GM20431 (cell line): Measurements from ENCODE around the gene CTAGE1.

ENCODE experiments used
- in situ Hi-C: fragments of 300-500 bp; cut with MseI, MboI; formaldehyde crosslinking; loops from one replicate; pipeline ENCODE4 v1.15.0; 2020; ENCODE audit warnings: low sequenced_read_pairs; ENCODE audit not compliant: unreplicated experiment

The CTAGE1 gene

DNA sequence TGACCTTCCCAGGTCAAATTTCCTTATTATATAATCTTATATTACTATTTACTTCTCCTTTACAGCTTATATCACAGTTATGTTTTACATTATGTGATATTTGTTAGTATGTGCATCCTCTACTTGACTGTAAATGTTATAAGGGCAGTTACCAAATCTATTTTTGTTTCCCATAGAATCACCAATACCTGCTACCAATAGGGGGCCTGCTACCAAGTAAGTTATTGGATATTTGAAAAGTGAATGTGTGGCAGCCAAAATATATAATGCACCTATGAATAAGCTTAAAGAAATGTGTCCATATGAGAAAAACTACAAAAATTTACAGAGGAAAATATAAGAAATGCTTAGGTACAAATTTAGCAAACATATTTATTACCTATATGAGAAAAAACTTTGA, 23.9 kb upstream of the CTAGE1 start:
- in situ Hi-C loops, result no loop called here

DNA sequence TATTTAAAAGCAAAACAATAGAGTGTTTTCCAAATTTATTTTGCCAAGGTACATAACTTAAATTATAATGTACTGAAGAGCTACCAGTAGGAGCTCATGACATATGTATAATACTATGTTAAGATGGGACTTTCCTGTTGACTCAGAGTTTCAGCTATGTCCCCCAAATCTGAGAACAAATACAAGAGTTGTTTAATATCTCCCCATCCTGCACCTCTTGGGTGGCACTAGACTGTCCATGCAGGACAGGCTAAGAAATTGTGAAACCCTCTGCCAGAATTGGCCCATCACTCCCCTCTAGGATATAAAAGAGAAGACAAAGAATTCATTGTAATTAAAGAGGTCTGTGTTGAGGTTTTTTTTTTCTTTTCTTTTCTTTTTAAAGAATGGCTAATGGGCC, 21.7 kb upstream of the CTAGE1 start:
- in situ Hi-C loops, result no loop called here

DNA sequence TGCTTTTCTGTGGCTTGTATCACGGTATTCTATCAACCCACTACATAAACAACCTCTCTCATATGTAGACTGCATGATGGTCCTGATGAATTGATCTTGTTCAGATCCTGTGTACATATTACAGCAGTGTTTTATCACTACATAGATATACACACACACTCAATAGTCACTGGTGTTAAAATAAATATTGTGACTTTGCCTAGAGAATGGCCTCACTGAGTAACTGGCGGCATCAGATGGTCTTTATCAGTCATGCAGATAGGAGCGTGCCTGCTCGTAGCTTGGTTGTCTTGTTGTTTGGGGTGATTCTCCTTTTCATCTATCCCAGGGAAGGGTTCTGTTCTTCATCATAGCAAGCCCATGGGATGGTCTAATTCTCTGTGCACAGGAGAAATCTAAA, 18.4 kb upstream of the CTAGE1 start:
- in situ Hi-C loops, result no loop called here

DNA sequence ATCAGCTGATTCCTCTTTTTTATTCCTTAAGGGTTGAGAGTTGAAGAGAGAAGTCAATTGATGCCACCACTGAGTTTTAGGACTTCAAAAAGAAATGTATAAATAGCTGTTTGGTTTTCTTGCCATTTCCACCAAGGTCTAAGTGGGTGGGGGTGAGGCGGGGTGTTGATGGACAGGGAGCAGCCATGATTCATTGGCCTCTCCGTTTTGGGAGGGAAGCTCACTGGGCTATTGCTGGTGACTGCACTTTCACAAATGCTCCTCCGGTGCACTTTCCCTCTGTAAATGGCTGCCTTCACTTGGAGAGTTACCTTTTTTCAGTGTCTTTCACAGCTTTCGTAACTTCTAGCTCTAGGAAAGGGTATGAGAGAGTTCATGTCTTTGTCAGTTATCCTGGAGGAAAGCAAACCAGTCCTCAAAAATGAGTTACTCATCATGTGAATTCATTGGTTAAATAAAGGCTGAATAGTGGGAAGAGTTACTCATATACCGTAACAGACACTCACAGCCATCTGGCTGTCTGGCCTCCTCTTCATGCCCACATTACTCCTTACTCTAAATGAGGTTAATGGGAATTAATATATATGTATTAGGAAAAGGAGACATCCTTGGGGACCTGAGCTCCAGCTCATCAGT, 17.4 kb upstream of the CTAGE1 start:
- in situ Hi-C loops, result no loop called here

DNA sequence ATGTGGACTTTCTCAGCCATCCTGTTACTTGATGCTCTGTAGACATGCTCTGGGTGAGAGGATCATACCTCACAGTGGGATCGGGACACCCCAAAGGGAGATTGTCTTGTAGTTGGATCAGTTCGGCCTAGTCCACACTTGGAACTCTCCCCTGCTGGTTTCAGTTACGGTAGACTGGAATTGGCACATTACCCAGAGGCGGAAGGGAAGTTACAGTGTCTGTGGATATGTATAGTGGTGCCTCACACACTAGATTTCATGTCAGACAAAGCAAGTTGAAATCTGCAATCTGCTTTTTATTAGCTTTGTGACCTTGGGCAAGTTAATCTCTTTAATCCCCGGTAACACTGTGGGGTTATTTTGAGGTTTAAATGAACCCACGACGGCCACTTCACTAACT, 16.2 kb upstream of the CTAGE1 start:
- in situ Hi-C loops, result no loop called here

DNA sequence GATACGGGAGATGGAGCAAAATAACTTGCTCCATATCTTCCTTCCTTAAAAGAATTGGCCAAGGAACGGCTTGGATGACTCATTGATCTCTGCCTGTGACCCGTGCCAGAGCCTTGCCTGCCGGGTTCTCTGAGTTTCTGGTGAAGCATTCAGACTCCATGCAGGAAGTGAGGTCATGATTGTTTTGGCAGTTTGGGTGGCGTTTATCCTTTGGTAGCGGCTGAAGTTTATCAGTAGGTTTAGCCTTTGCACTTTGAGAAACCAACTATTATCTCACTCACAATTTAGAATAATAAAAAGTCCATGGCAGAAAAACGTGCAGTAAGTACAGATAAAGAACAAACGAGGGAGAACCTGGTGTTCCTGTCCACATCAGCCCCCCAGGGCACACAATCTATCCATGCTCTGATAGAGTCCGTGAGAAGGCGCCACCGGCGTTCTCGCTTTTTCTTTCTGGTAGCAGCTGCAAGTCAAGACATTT, 15.0 kb upstream of the CTAGE1 start:
- in situ Hi-C loops, result no loop called here

DNA sequence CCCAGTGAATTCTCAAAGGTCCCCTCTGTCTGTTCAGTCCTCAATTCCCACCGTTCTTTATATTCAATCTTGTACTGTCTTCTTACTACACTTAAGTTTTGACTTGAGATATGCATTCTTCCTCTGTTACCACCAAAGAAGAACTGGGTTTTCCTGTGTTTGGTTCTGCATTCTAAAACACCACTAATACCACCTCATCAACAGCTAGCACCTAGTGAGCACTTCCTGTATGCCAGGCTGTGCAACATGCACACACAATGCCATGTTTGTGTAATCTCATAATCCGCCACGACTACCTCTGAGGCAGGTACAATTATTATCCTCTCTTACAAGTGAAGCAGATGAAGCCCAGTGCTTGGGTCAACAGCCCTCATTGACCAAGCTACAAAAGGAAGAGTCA, 11.8 kb upstream of the CTAGE1 start:
- in situ Hi-C loops, result no loop called here

DNA sequence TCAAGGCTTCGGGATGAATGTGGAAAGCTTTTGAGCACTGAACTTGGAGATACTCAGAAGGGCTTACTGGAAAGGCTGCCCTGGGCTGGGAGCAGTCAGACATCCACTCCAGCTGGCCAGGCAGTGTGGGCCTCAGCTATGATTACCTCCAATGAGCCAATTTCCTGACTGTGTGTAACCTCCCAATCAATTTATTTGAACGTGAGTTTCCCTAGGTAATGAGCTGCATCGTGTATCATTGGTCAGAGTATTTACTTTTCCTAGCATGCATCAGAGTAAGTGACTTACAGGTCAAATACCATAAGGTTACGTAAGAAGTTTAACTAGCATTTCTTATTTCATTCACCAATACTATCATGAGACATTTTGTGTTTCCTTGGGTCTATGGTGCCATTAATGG, 11.0 kb upstream of the CTAGE1 start:
- in situ Hi-C loops, result no loop called here

DNA sequence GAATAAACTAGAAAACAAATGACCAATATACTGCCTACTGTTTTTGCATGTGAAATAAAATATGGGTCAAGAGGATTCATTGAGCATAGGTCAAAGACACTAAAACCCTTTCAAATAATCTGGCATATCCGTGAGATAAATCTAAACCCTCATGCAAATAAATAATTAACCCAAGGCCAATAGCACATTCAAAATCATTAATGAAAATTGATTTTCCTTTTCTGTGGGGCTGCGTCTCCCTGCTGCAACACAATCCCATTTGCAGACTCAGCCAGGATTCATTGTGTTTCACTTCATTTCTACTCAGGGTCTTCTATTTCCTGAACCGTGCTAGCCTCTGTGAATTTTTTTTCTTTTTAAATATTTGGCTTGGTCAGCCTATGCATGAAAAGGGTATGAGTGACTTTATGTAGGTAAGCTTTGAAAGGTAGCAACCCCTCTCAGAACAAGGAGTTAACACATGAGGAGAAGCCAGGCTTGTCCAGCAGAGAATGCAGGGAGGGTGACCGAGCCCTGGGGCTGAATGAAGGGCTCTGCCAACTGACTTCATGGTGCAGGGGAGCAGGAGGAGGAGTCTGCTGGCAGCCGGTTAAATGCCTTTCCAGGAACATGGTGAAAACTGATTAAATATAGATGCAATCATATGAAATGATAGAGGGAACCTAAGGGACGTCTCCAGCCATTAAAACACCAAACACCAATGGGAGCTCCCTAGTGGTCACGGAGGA, 10.3 kb upstream of the CTAGE1 start:
- in situ Hi-C loops, result no loop called here

DNA sequence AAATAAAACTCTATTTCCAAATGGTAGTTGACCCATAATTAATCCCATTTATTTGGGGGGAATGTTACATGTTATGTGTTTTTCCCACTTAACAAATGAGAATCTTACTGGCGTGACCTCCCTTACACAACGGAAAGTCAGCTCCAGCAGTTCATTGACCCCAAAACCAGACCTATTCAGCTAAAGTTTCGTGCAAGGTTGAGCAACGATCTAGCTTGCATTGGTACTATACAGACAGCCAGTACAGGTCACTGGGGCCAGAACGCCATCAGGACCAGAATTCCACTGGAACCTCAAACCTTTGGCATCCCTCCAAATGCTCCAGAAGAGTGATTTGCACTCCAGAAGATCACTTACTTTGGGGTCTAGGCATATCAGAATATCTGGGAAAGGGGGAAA, 6.8 kb upstream of the CTAGE1 start:
- in situ Hi-C loops, result no loop called here

DNA sequence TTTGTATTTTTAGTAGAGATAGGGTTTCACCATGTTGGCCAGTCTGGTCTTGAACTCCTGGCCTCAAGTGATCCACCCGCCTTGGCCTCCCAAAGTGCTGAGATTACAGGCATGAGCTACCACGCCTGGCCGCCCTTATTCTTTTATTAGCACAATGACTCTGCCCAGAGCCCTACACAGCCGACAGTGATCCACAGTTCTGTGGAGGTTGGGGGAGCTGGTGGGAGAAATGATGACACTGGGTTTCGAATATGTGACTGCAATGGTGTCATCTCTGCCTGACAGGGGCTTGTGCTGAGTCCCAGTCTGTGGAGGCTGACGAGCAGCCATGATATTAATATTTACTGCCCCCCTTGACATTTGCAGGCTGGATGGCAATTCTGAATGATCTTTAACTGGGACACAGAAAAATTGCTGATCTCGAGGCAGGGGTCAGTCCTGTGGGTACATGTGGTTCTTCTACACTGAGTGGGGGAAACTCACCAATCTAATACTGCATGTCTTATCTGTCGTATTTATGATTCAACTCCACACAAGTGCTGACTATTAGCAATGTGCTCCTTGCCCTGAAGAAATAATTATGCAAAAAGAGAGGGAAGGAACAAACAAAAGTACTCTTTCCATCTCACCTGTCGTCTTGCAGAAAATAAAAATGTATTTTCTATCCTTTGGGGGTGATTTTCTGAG, 6.3 kb upstream of the CTAGE1 start:
- in situ Hi-C loops, result no loop called here

DNA sequence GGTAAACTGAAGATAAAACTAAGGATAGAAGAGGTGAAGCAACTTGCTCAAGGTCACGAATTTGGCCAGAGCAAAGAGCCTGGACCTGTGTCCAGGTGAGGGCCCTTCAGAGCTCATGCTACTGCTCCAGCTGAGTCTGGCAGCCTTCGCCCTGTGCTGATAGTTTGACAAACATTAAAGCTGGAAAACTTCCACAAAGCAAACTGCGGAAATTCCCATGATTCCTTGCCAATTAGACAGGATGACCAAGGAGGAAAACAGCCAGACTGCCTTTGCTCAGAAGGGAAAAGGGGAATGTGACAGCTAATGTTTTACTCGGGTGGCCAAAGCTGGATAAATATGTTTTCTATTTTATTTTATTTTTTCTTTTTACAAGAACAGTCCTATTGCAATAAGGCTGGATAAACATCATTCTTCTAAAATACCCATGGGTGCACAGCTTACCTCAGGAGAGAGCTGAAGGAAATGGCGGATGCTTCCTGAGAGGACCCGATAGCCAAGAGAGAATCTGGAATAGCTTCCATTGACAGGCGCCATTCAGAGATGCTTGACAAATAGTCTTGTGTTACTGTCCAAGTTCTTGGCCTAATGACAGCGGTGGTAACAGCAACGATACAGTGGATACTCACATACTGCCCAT, 5.3 kb upstream of the CTAGE1 start:
- in situ Hi-C loops, result no loop called here

DNA sequence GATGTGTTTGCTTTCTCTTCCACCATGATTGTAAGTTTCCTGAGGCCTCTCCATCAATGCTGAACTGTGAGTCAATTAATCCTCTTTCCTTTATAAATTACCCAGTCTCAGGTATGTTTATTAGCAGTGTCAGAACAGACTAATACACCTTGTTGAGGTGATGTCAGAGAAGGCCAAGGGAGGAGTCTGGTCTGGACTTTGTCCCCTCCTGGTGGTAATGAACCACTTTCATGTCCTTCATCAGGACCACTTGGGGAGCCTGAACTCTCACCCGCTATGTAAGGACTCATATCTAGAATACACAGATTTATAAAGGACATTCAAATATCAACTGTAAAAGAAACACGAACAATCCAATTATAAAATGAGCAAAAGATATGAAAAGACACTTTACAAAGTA, 2.9 kb upstream of the CTAGE1 start:
- in situ Hi-C loops, result no loop called here

DNA sequence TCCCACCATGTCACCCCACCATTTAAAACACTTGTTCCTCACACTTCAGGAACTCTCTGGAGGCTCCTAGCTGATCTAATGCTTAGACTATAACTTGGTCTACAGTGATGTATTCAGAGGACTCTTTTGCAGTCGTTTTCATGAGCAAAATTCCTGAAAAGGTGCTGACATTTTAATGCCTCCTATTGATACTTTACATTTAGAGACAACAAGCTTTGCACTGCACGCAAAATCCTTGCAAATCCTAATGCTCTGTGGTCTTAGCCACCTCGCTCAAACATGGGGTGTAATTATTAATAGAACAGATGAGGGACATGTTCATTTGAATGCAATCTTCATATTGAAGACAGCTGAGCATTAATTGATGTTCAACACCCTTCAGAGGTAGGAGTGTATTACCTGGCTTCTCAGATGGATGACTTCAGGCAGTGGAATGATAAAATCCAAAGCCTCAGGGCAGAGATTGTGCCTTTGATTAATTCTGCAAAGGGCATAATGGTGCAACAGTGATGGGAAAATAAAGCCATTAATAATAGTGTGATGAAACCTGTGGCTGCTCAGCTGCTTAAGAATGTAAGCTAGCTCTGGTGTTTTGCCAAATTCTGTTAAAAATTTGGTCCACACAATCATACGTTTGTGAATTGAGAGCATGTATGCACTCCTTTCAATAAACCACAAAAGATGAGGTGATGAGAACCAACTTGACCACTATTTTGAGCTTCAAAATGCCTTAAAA, 5.4 kb downstream of the CTAGE1 start:
- in situ Hi-C loops, result no loop called here

DNA sequence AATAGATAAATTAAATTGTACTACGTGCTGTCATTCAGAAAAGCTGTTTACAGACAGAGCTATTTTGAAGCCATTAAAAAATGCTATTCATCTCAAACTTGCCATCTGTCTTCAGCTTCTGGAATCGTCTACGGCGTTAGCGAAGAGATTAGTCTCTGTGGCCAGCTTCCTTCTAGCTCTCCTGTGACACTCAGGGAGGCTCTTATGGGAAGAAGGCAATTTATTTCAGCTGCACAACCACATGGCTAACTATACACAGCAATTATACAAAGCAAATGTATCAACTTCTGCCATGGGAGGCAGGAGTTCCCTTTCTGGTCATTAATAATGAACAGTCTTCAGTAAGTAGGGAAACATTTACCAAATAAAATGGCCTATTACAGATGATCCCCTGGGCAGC, 6.3 kb downstream of the CTAGE1 start:
- in situ Hi-C loops, result no loop called here

DNA sequence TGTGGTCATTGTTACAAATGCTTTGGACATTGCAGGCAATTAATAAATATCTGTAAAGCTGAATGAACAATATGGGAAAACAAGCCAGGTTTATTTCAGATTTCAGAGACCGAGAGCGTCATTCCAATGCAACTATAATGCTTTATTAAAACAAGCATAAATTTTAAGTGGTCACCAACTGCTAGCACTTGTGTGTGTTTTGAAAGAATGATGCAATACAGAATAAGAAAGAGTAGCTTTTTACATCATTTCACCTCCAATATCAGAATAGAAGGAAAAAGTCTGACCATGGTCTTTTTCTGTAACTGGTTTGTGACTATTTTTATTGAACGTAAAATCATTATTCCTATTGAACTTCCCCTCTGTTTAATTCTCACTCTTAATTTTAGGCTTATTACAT, 7.6 kb downstream of the CTAGE1 start:
- in situ Hi-C loops, result no loop called here

DNA sequence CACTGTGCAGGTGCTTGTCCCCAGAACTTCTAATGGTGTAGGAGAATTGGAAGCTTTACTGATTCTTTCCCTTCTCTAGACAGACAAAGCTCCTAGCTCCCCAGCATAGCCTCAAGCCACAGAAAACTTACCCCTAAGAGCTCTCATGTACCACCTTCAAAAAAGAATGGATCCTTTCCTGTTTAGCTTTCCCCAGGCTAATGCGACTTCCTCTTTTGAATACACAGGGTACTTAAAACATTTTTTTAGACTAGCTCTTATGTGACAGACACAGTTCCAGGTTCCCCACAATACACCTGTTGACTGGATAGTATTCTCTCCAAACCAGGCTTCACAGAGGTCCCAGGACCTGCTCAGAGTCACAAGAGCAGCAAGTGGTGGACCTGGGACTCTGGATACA, 8.3 kb downstream of the CTAGE1 start:
- in situ Hi-C loops, result no loop called here

DNA sequence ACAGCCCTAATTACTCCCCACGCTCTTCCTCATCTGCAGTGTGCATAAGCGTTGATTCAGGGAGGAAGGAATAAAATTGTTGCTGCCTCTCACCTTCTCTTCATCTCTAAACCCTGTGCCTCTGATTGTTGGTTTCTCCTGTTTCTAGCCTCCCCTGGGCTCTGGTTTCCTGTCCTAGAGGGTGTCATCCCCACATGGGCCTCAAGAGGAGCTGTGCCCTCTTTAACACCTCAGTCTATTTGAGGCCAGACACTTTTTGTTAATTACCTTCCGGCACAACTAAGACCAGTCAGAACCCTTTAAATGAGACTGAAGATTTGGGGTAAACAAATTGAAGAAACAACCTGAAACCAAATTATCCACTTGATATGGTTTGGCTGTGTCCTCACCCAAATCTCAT, 9.7 kb downstream of the CTAGE1 start:
- in situ Hi-C loops, result no loop called here

DNA sequence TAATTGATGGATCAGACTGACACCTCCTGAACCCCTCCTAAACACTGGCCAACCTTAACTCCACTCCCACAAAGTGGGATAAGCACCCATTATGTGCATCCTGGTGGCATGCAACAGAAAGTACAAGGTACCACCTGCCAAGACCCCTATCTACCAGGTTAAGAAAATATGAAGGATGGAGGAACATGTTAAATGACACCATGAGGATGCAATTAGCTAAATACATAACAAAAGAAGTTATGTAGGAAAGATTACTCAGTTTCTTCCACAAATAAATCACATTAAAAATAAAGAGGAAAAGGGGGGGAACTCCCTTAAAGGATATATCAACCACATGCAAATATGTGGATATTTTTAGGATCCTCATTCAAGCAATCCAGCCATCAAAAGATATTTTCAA, 12.6 kb downstream of the CTAGE1 start:
- in situ Hi-C loops, result no loop called here

DNA sequence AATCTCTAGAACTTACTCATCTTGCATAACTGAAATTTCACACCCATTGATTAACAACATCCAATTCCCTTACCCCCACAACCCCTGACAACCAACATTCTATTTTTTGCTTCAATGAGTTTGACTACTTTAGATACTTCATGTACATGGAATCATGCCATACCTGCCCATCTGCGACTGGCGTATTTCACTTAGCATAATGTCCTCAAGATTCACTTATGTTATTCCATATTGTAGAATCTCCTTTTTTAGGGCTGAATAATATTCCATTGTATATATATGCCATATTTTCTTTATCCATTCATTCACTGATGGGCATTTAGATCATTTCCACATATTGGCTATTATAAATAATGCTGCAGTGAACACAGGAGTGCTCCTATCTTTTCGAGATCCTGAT, 13.8 kb downstream of the CTAGE1 start:
- in situ Hi-C loops, result no loop called here
